Vagina (tissue), 2 donors: ENCODE data around the gene SPART. TPM values are rescaled to one million over a fixed set of nuclear protein-coding genes. Genes with fewer than 3 reads are reported as not detected.

ENCODE experiments used
- DNase-seq, 2 donors: peaks; one replicate each; pipeline ENCODE4 v3.0.0-alpha.2; 2017; ENCODE audit errors: extremely low spot score in 2 of 2
- H3K27ac ChIP-seq: fragments of 200-600 bp; sonication (generic); one replicate; pipeline ENCODE4 v1.5.1; 2019
- H3K27me3 ChIP-seq: fragments of 200-600 bp; sonication (generic); one replicate; pipeline ENCODE4 v1.5.1; 2019
- H3K36me3 ChIP-seq, 2 donors: fragments of 200-600 bp; sonication (generic); one replicate each; pipeline ENCODE4 v1.5.1; 2017 to 2019
- H3K4me1 ChIP-seq: fragments of 200-600 bp; sonication (generic); one replicate; pipeline ENCODE4 v1.5.1; 2019
- H3K4me3 ChIP-seq, 2 donors: fragments of 200-600 bp; sonication (generic); 1 replicate in 1 of 2; 2 replicates in 1 of 2; pipeline ENCODE4 v1.5.1; 2016 to 2019
- H3K9me3 ChIP-seq: fragments of 200-600 bp; sonication (generic); one replicate; pipeline ENCODE4 v1.5.1; 2019
- CTCF ChIP-seq, 3 experiments: fragments of 450-650 bp in 2 of 3; fragments of 200-600 bp in 1 of 3; sonication (generic) in 1 of 3; IDR thresholded peaks; one replicate each; pipeline ENCODE4 v1.5.1; 2017 to 2019; ENCODE audit warnings: antibody characterized with exemption in 3 of 3, mild to moderate bottlenecking in 2 of 3, moderate library complexity in 2 of 3
- POLR2A ChIP-seq, 2 donors: fragments of 450-650 bp; IDR thresholded peaks; one replicate each; pipeline ENCODE4 v1.6.1; 2017; ENCODE audit warnings: antibody characterized with exemption in 2 of 2, mild to moderate bottlenecking in 2 of 2, moderate library complexity in 2 of 2
- POLR2AphosphoS5 ChIP-seq, 2 donors: sonication (generic); formaldehyde crosslinking; IDR thresholded peaks; one replicate each; pipeline ENCODE4 v1.9.0; 2017; ENCODE audit warnings: antibody characterized with exemption in 2 of 2, mild to moderate bottlenecking in 2 of 2, low read depth in 1 of 2; ENCODE audit not compliant: insufficient read depth in 1 of 2
- intact Hi-C: fragments of 100-400 bp; cut with DNase I; formaldehyde crosslinking; loops from one replicate; pipeline ENCODE4 v1.15.1; 2023
- total RNA-seq: library from RNA; depleted of rRNA; stranded (reverse); fragments of >200 nt; gene quantifications from one replicate; pipeline ENCODE4 v1.2.3, GENCODE V29; 2016

The SPART gene
- total RNA-seq, 1 donor from 2014 or later = 63.8 TPM

DNA sequence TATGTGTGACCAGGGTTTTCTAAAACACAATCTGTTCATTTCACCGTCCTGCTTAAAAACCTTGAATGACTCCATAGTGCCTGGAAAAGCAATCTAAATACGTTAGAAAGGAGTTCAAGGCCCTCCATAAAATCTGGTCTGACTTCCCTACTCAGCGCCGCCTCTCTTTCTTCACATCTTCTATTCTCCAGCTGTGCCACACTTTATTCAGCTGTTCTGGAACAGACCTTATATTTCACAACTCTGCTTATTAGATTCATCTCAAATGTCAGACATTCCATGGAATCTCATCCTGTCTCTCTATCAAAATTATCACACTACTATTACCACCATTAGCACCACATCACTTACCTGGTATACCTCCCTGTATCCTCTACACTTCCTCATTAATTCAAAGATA is 19.8 kb upstream of the SPART start:
- peaks cover 6% of the 10 kb centered on the region for H3K4me1 ChIP-seq
- no peak for DNase-seq
- intact Hi-C loops = no loop called here

GRCh38 chr13:36363366-36363863 is 17.2 kb upstream of the SPART start:
- TF ChIP-seq POLR2A (IDR thresholded peaks at IDR 0.05) = no peak
- TF ChIP-seq POLR2AphosphoS5 (IDR thresholded peaks at IDR 0.05; ENCODE audit: insufficient read depth in 1 of 2, low read depth in 1 of 2) = no peak
- TF ChIP-seq CTCF (IDR thresholded peaks at IDR 0.05) = no peak
- Histone ChIP-seq H3K4me1 (no peaks in the 10 kb centered on the region), H3K9me3 (no peaks in the 10 kb centered on the region), H3K4me3 (no peak overlapping the region), H3K27me3 (no peaks in the 10 kb centered on the region), H3K27ac (no peak overlapping the region), H3K36me3 (no peaks in the 10 kb centered on the region)
- DNase-seq = no peak
- intact Hi-C loops = no loop called here

More for the DNA sequence above, 19.8 kb upstream of the SPART start:
- TF ChIP-seq CTCF (IDR thresholded peaks at IDR 0.05) (no peak), POLR2AphosphoS5 (IDR thresholded peaks at IDR 0.05; ENCODE audit: insufficient read depth in 1 of 2, low read depth in 1 of 2) (no peak), POLR2A (IDR thresholded peaks at IDR 0.05) (no peak)
- no peaks in the 10 kb centered on the region for H3K9me3 ChIP-seq
- H3K36me3 ChIP-seq = no peaks in the 10 kb centered on the region
- no peaks in the 10 kb centered on the region for H3K27me3 ChIP-seq
- H3K27ac ChIP-seq = no peak overlapping the region
- no peak overlapping the region for H3K4me3 ChIP-seq

GRCh38 chr13:36362914-36363313 is 16.7 kb upstream of the SPART start:
- no peak overlapping the region for H3K27ac ChIP-seq
- H3K9me3 ChIP-seq = no peaks in the 10 kb centered on the region
- TF ChIP-seq POLR2AphosphoS5 (IDR thresholded peaks at IDR 0.05; ENCODE audit: insufficient read depth in 1 of 2, low read depth in 1 of 2) (no peak), CTCF (IDR thresholded peaks at IDR 0.05) (no peak), POLR2A (IDR thresholded peaks at IDR 0.05) (no peak)
- intact Hi-C loops = no loop called here
- no peak overlapping the region for H3K4me3 ChIP-seq
- H3K27me3 ChIP-seq = no peaks in the 10 kb centered on the region
- no peaks in the 10 kb centered on the region for H3K4me1 ChIP-seq
- DNase-seq = no peak
- no peaks in the 10 kb centered on the region for H3K36me3 ChIP-seq

- Histone ChIP-seq H3K27ac (no peak overlapping the region), H3K9me3 (no peaks in the 10 kb centered on the region), H3K4me3 (no peak overlapping the region), H3K27me3 (no peaks in the 10 kb centered on the region), H3K4me1 (peaks cover 3% of the 10 kb centered on the region), H3K36me3 (no peaks in the 10 kb centered on the region)
- DNase-seq = no peak
- intact Hi-C loops = no loop called here
- TF ChIP-seq POLR2AphosphoS5 (IDR thresholded peaks at IDR 0.05; ENCODE audit: insufficient read depth in 1 of 2, low read depth in 1 of 2) (no peak), POLR2A (IDR thresholded peaks at IDR 0.05) (no peak), CTCF (IDR thresholded peaks at IDR 0.05) (no peak)
These were observed 16.1 kb upstream of the SPART start for GRCh38 chr13:36362251-36362650.

GRCh38 chr13:36360903-36361302 is 14.7 kb upstream of the SPART start:
- H3K27me3 ChIP-seq = no peaks in the 10 kb centered on the region
- intact Hi-C loops = no loop called here
- H3K36me3 ChIP-seq = no peaks in the 10 kb centered on the region
- no peak overlapping the region for H3K4me3 ChIP-seq
- peaks cover 7% of the 10 kb centered on the region for H3K4me1 ChIP-seq
- no peaks in the 10 kb centered on the region for H3K9me3 ChIP-seq
- H3K27ac ChIP-seq = no peak overlapping the region
- no peak for TF ChIP-seq CTCF (IDR thresholded peaks at IDR 0.05)
- TF ChIP-seq POLR2AphosphoS5 (IDR thresholded peaks at IDR 0.05; ENCODE audit: insufficient read depth in 1 of 2, low read depth in 1 of 2) = no peak
- TF ChIP-seq POLR2A (IDR thresholded peaks at IDR 0.05) = no peak
- DNase-seq = no peak
